SKM-1 (cell line): ENCODE data around the gene SKIC8.

ENCODE experiments used
- DNase-seq: peaks from one replicate; lab custom pipeline; 2025; ENCODE audit not compliant: unreplicated experiment; lab: John Stamatoyannopoulos, UW

Gene SKIC8

DNA sequence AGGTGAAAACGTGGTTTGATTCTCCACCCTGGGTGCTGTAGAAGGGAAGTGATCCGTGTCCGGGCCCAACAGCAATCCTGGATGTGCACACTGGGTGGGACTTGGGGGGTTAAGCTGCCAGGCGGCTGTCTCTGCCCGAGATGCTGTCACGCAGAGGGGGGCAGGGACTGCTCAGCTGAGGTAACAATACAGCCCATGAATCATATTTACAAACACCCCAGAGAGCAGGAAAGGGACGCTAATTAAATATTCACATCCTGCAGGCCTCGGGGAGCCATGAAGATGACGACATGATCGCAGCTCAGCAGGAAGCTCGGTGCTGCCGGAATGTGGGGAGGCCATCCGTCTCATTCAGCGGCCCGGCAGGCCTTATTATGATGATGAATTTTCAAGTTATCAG lies 22.8 kb upstream of the SKIC8 start:
- no peak for DNase-seq

DNA sequence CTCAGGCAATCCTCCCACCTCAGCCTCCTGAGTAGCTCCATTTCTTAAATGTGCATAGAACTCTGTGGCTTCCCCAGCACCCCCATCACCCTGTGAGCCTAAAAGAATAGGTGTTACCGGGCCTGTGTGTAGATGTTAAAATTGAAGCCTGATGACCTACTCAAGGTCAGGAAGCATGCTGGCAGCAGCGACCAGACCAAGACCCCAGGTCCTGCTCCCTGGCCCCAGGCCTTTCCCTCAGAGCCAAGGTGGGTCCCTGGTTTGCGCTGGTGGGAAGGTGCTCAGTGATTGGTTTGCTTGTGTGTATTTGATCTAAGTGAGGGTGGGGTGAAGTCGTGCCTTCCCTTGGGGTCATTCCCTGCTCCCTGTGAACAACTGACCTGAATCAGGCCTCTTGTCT lies 22.4 kb upstream of the SKIC8 start:
- DNase-seq = no peak

DNA sequence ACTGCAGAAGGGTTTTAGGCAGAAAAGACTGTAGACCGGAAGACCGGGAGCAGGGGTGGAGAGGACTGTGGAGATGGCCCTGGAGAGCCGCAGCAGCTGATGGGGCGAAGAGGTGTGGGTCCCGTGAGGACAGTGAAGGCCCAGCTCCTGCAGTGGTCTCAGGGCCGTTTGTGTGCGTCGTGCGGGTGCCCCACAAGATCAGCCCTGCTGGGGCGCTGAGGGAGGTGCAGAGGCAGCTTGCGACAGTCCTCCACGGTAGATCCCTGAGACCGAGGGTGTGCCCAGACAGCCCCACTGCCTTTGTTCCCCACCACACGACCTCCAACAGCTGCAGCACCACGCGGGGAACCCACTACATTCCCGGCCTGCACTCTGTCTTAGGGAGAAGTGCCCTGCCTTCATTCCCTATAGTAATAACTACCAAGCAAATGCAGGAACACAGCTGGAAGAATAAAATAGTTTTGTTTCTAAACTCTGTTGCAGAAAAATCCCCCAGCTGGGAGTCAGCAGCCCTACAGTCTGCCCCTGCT lies 21.7 kb upstream of the SKIC8 start:
- DNase-seq = no peak

DNA sequence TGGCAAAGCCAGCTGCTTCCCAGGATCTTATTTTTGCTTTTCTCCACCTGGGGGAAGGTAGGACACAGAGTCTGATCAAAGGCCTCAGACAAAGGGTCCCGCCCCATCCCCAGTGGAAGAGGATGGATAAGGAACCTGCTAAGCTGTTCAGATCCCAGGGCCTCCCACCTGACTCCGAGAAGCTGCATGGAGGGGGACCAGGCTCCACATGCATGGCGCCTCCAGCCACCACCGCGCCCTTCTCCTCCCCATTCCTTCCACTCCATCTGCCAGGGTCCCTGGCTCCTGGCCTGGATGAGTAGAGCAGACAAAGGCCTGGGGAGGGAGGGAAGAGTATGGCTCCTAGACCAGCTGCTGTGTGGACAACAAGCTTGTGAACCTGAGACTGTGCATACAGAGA lies 20.8 kb upstream of the SKIC8 start:
- DNase-seq = no peak

DNA sequence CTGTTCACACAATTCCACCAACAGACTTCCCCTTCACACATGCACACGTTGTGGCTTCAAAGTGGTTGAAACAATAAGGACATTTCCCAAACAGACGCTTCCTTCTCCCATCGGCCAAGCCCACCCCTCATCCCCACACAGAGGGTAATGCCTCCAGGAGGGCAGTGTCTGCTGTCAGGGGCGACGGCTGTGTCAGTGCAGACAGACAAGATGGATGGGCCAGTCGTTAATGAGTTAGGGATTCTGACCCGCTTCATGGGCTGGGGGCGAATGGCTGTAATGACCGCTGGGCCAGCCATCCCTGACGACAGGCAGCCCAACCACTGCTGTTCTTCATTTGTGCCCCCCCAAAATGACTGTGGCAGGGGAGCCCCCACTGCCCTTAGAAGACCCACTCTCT lies 20.2 kb upstream of the SKIC8 start:
- no peak for DNase-seq

DNA sequence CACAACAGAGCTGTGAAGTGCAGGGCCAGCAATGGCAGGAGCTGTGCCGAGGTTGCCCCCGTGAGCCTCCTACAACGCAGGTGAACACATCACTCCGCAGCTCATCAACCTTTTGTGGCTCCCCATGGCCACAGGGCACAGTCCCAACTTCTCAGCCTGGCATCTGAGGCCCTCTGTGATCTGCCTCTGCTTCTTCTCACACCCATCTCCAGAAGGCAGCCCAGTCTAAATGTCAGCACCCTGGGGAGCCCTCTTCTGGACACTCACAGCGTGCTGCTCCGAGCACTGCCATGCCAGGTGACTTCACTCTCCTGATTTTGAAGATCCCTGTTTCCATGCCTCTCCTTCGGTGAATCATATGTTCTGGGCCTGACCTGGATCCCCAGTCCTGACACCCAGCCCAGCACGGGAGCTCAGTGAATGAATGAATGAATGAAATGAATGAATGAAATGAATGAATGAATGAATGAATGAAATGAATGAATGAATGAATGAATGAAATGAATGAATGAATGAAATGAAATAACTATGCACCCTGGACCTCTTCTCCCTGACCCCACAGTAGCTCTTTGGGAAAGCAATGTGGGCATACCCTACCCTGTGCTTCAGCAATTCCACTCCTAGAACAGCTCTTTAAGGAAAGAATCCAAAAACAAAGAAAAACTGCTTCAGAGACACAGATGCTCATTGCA lies 17.9 kb upstream of the SKIC8 start:
- DNase-seq = no peak

DNA sequence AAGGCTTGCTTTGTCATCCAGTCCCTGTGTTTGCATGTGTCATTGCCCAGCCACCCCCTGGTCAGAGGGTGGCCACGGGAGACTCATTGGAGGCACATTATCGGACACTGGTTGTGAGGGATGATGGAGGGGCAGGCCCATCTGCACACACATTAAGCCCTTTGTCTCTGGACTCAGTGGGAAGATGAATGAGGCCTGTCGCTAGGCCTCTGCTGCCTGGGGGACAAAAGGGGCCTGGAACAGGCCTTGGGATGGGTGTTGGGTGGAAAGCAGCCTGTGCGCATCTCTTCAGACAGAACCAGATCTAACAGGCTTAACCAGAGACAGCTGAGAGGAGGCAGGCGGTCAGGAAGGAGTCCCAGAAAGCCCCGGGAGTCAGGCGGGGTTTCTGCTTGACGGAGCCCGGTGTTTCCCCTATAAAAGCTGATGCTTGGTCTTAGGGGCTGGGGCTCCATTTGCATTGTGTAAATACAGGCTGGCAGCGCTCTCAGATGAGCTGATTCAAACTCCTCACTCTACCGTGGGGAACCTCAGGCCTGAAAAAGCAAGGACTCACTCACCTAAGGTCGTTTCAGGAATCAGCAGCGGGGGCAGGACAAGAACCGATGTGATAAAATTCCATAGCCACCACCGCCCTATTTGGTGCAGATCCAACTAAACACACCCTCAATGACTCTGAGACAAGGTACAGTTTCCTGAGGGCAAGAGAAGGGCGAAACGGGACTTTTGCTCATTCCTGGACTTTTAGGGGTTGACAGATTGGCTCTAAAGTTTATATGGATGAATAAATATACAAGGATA lies 17.1 kb upstream of the SKIC8 start:
- DNase-seq = no peak

DNA sequence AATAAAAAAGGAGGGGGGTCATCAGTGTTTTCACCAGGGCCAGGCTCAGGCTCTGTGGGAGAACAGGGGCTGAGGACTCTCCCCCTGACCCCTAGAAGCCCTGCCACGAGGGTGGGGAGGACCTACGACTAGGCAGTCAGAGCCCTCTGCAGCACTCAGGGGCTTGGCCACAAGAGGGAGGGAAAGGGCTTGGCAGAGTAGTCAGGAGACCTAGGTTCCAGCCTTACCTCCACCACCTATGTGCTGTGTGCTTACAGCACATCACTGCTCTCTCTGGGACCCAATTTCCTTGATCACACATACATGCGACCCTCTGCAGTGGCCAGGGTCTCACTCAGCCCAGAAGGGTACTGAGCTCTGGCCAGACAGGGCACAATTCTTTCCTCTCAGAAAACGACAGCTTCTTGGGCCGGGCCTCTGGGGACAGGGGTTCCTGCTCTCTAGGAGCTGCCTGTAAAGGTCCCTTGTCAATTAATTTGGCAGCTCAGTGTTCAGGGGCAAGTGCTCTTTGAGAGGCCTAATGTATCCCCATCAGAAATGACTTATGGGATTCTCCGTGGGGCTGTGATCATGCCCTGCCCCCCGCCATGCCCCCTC lies 16.4 kb upstream of the SKIC8 start:
- DNase-seq = peak; percentile 18

DNA sequence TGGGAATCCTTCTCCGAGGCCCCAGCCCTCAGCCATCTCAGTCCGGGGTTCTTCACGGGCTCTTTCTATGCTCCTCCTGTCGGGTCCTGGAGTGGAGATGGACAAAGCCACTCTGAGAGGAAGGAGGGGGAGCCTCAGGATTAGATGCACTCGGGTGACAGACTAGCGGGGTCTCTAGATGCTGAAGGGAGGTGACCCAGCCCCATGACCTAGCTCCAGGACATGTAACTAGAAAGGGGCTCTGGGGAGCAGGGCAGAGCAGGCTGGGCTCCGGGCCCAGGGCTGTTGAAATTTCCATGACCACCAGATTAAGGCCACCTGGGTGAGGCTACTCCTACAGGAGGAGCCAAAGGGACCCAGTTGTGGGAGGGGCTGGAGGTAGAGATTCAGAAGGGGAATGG lies 14.8 kb upstream of the SKIC8 start:
- DNase-seq = no peak

DNA sequence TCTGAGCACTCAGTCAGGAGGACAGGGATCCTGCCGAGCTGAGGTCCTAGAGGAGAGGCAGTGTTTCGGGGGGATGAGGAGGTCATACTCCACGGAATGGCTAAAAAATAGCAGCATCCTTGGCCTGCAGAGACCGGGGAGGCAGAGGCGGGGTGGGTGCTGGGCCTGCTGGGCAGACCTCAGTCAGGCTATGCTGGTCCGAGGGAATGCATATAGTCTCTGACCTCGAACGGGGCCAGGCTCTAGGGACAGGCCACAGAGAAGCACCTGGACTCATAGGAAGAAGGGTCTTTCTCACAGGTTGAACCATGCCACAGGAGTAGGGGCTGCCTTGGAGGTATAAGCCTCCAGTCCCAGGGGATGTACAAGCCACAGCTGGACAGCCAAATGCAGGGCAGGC lies 14.0 kb upstream of the SKIC8 start:
- DNase-seq = no peak

DNA sequence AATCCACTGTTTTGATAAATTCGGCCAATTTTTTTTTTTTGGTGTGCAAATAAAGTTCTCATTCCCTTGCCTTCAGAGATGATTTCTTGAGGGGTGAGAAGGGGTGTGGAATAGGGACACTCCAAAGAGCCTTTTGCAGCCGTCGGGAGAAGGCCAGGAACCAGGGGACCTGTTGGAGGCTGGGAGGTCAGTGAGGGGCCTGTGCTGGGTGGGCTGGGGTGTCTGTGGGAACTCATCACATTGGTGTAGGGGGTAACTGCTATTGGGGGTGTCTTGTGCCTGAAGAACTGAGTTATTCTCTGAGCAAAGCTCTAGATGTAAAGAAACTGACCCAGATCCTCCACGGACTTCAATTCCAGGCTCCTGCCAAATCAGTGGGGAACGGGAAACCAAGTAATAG lies 13.5 kb upstream of the SKIC8 start:
- DNase-seq = no peak

DNA sequence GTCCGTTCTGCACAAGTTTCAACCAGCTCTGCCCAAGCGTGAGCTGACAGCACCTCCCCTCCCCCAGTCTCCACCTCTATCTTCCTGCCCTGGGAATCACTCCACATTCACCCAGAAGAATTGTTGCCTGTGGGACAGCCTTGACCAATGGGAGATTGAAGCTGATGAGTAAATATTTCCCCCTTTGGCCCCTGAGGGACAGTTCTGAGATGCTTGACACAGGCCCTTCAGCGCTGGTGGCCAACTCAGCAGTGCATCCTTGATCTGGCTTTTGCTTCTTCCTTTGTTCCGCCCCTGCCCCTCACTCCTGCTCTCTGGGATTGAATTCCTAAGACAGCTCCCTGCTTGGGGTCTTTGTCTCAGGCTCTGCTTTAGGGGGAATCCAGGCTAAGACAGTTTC lies 13.1 kb upstream of the SKIC8 start:
- DNase-seq = no peak

DNA sequence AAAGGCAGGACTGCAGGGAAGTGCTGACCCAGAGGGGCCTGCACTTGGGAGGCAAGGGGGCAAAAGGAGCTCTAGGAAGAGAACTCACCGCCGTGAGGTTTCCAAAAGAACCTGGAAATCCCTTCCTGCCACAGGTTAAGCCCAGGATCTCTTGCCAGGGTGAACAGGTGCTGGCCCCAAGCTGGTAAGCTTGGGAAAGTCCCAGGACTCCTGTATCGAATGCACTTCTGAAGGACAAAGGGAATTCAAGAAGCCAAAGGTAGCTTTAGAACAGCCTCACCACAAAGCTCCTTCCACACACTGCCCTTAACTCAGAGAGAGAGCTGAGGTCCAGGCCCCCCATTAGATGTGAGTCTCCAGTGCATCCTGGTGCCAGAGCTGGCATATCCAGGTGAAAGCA lies 11.9 kb upstream of the SKIC8 start:
- no peak for DNase-seq

DNA sequence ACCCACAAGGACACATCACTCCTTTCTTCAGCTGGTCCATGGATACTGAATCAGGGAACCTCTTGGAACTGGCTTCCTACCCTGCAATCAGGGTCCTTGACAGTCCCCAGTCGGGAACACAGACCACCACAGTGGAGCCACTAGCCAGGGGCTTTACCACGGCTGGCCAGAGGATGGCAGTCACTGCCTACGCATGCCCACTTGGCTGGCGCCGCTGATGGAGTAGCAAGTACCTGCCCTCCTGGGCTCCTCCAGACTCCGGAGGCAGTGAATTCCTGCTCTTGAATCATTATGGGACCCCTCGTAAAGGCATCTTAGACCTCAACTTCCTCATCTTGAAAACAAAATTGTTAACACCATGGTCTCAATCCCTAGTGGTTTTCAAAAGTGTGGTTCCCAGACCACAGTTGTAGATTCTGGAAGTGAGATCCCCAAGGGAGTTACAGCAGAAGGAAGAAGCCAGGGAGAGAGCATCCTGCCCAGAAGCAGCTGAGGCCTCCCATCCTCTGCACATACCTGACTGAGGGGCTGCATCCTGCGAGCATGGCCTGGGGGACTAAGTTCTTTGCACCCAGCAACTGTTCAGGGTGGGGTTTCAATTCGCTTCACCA lies 9.1 kb upstream of the SKIC8 start:
- DNase-seq = no peak

DNA sequence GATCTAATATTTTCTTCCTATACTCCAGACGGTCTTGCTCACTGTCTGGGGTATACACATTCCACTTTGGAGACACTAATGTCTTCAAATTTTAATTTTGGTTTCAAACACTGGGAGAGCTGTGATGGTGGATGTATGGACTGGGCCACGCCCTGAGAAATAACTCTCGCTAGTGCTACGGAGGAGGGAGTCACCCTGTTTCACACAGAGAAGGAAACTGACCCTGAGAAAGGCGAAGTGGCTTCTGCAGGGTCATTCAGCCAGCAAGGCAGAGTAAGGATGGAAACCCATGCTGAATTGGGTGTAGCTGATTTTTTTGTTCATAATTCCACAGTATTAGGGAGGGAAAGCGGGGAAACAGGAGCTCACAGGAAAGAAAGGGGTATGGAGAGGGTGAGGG lies 8.6 kb upstream of the SKIC8 start:
- DNase-seq = no peak

DNA sequence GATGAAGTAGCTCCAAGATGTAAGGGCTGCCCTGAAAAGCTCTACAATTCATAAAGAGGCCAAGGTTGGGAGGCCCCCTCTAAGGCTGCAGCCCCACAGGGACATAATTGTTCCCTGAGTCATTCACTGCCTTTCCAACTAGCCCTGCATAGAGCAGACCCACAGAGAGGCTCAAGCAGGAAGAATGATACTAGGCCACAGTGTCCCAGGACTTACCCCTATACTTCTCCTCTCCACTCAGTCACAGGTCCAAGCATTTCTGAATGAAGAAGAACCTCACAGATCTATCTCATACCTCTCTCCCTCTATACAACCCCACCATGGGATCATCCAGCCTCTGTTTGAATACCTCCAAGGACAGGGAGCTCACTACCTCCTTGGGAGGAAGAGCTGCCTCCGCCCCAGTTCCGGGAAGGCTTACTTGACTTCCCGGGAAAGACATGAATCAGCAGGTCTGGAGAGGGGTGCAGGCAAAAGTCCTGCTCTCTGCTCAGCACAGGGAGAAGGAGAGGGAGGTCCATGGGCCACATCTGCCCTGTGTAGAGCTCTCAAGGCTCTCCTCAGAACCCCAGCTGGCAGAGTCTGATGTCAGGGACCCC lies 6.9 kb upstream of the SKIC8 start:
- DNase-seq = no peak

DNA sequence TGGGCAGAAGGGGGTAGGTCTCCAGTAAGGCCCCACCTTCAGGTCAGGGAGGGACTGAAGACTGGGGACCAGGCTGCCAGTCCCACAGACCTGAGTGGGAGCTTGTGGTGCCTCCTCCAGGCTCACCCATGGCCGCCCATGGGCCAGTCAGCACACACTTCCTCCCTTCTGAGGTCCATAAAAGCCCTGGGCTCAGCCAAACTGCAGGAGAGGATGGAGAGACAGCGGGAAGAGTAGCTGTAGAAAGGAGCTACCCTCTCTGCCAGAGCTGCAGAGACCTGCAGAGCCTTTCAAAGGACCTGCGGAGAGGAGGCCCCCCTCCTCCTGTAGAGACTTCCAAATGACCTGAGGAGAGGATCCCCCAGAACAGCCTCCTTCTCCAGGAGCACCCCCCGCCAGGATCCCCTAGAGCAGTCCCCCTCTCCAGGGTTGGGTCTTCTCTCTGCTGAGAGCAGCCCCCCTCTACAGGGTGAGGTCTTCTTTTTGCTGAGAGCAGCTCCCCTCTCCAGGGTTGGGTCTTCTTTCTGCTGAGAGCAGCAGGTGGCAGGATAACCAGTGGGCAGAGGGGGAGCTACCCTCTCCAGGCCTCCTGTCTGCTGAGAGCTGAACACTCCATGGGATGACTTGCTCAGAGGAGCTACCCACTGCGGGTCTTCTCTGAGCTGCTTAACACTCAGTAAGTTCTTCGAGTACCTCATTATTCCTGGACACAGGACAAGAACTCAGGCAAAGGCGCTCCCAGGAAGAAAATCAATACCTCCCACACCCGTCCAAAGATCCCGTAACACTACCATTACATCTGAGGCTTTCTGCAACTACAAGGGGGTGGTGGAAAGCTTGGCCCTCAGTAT lies 5.0 kb upstream of the SKIC8 start:
- DNase-seq = no peak

DNA sequence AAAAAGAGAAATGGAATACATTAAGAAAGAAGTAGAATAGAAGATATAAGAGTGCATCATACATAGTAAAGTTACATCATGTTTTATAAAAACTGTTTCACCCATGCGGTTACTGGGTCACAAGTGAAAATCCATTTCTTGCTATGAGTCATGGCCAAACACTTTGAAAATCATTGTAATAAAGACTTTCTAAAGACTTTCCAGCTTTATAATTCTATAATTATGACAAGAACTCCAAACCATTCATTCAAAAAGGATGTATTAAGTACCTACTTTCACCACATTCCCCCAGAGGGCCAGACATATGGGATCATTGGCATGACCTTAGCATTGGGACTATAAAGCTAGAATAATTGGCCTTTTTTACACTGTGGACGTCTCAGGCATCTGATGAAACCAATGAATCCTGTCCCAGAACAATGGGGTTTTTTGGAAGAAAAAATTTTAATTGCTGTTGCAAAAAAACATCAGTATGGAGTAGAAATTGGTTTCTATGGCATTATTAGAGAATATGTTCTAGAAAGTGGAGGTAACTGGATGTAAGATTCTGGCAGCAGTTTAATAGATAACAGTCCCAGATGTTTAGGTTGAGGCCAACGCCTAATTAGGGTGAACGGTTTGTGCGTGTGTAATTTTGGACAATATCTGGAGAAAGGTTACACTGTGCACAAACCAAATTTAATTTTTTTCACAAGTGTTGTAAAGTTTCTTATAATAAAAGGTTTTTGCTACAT lies 3.3 kb upstream of the SKIC8 start:
- DNase-seq = no peak

DNA sequence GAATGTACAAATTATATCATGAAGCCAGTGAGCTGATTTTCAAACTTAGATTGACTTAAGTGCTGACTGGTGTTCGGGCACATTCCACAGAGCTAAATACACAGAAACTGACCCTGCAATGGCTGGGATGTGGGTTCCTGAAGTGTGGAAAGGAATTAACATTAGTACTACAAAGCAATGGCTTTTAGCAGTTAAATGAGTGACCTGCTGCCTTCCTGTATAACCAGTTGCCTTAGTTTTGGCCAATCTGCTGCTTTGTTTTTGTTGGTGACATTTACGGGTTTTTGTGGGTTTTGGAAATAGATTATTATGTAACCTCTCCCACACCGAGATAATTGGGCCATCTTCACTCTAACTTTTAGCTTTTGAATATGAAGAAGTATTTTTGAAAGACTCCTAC lies 2.4 kb upstream of the SKIC8 start:
- DNase-seq = peak; percentile 58

DNA sequence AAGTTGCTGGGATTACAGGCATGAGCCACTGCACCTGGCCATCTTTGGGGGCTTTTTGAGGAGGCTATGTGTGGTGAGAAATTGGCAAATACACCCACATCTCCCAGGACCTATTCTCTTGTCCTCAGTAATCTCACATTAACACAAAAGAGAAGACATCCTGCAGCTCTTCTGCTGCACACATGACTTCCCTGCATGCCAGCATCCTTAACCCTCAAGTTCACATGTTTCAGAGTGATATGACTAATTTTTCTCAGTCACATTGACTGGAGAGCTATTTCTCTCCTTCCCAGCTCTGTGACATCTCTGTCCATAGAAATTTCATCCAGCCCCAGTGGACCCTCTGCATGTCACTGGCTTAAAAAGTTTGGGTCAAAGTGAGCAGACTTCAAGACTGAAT lies 1.9 kb upstream of the SKIC8 start:
- no peak for DNase-seq
